HepG2 (cell line): Measurements from ENCODE around the gene BRS3.

Experiments used
- ATF7 ChIP-seq, 2 experiments: fragments of 450-650 bp in 1 of 2; sonication (generic) in 1 of 2; formaldehyde crosslinking in 1 of 2; IDR thresholded peaks; 2 replicates each; pipeline versions ENCODE4 v1.4.0 to v1.6.1; 2016 to 2020; ENCODE audit warnings: antibody characterized with exemption in 1 of 2, mild to moderate bottlenecking in 1 of 2, missing genetic modification reagents in 1 of 2
- CREB1 ChIP-seq, 2 experiments: fragments of 450-650 bp in 1 of 2; IDR thresholded peaks; 2 replicates each; pipeline ENCODE4 v1.6.1; 2016 to 2017; ENCODE audit warnings: control low read depth in 1 of 2, mild to moderate bottlenecking in 1 of 2, missing compliant biosample characterization in 1 of 2, missing genetic modification characterization in 1 of 2
- EP300 ChIP-seq, 3 experiments: sonication (generic) in 1 of 3; formaldehyde crosslinking in 1 of 3; IDR thresholded peaks; 2 replicates each; pipeline versions ENCODE4 v1.5.1 to v1.6.1; 2011 to 2020; ENCODE audit warnings: low read depth in 2 of 3, low read length in 2 of 3, borderline replicate concordance in 1 of 3, improper control_type of control experiment in 1 of 3, mild to moderate bottlenecking in 1 of 3, missing genetic modification reagents in 1 of 3, moderate library complexity in 1 of 3
- KLF11 ChIP-seq: IDR thresholded peaks from 2 replicates; pipeline ENCODE4 v1.6.1; 2016; ENCODE audit warnings: missing compliant biosample characterization
- ZFYVE20 ChIP-seq: sonication (generic); formaldehyde crosslinking; IDR thresholded peaks from 2 replicates; pipeline ENCODE4 v1.8.0; 2023; ENCODE audit warnings: low read depth, mild to moderate bottlenecking, moderate library complexity, missing genetic modification reagents, borderline replicate concordance
- ZMYM4 ChIP-seq: sonication (generic); formaldehyde crosslinking; IDR thresholded peaks from 2 replicates; pipeline ENCODE4 v1.8.1; 2023; ENCODE audit warnings: mild to moderate bottlenecking, missing genetic modification reagents
- ZNF382 ChIP-seq: sonication (generic); formaldehyde crosslinking; IDR thresholded peaks from 2 replicates; pipeline ENCODE4 v1.5.0; 2020; ENCODE audit warnings: missing genetic modification reagents, mild to moderate bottlenecking, borderline replicate concordance
- ZNF570 ChIP-seq: sonication (generic); formaldehyde crosslinking; IDR thresholded peaks from 2 replicates; pipeline ENCODE4 v1.4.0; 2020; ENCODE audit warnings: mild to moderate bottlenecking, missing genetic modification reagents, borderline replicate concordance
- TF ChIP-seq, protein P1 (sequence below): sonication (generic); formaldehyde crosslinking; IDR thresholded peaks from 2 replicates; pipeline ENCODE4 v1.5.0; 2020; ENCODE audit warnings: mild to moderate bottlenecking, missing genetic modification reagents, borderline replicate concordance
- TF ChIP-seq, protein P2 (sequence below): sonication (generic); formaldehyde crosslinking; IDR thresholded peaks from 2 replicates; pipeline ENCODE4 v1.5.0; 2020; ENCODE audit warnings: mild to moderate bottlenecking, missing genetic modification reagents, moderate library complexity
- TF ChIP-seq, protein P3 (sequence below): sonication (generic); formaldehyde crosslinking; IDR thresholded peaks from 2 replicates; pipeline ENCODE4 v1.5.0; 2020; ENCODE audit warnings: mild to moderate bottlenecking, missing genetic modification reagents
- TF ChIP-seq, protein P4 (sequence below): sonication (generic); formaldehyde crosslinking; IDR thresholded peaks from 2 replicates; pipeline ENCODE4 v1.5.1; 2020; ENCODE audit warnings: mild to moderate bottlenecking, moderate library complexity, missing genetic modification reagents

DNA sequence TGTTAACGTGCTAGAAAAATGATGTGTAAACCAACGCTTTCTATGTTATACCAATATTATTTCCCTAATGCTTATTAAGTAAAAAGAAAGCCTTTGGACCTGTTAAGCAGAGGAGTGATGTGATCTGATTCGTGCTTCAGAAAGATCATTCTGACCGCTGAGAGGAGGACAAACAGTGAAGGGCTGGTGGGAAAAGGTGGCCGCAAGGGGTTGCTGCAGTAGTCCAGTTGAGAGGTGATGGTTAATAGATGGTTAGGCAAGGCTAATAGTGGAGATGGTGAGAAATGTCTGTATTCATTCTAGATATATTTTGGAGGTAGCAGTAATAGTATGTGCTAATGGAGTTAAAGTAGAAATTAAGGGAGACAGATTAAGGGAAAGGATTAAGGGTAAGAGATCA, 31.3 kb downstream of the BRS3 start:
- TF ChIP-seq, protein P1, sequence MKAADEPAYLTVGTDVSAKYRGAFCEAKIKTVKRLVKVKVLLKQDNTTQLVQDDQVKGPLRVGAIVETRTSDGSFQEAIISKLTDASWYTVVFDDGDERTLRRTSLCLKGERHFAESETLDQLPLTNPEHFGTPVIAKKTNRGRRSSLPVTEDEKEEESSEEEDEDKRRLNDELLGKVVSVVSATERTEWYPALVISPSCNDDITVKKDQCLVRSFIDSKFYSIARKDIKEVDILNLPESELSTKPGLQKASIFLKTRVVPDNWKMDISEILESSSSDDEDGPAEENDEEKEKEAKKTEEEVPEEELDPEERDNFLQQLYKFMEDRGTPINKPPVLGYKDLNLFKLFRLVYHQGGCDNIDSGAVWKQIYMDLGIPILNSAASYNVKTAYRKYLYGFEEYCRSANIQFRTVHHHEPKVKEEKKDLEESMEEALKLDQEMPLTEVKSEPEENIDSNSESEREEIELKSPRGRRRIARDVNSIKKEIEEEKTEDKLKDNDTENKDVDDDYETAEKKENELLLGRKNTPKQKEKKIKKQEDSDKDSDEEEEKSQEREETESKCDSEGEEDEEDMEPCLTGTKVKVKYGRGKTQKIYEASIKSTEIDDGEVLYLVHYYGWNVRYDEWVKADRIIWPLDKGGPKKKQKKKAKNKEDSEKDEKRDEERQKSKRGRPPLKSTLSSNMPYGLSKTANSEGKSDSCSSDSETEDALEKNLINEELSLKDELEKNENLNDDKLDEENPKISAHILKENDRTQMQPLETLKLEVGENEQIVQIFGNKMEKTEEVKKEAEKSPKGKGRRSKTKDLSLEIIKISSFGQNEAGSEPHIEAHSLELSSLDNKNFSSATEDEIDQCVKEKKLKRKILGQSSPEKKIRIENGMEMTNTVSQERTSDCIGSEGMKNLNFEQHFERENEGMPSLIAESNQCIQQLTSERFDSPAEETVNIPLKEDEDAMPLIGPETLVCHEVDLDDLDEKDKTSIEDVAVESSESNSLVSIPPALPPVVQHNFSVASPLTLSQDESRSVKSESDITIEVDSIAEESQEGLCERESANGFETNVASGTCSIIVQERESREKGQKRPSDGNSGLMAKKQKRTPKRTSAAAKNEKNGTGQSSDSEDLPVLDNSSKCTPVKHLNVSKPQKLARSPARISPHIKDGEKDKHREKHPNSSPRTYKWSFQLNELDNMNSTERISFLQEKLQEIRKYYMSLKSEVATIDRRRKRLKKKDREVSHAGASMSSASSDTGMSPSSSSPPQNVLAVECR, result no peak
- TF ChIP-seq ZMYM4 (CRISPR knock-in tag) (no peak), ZFYVE20 (CRISPR knock-in tag) (no peak), EP300 (IDR thresholded peaks at IDR 0.05; ENCODE audit: low read depth in 2 of 2, low read length in 2 of 2) (no peak), EP300 (CRISPR knock-in tag; IDR thresholded peaks at IDR 0.05; ENCODE audit: borderline replicate concordance) (no peak), ZNF382 (CRISPR knock-in tag) (no peak), ATF7 (IDR thresholded peaks at IDR 0.05) (no peak), ATF7 (CRISPR knock-in tag; IDR thresholded peaks at IDR 0.05) (no peak), KLF11 (CRISPR knock-in tag) (no peak), ZNF570 (CRISPR knock-in tag) (no peak), CREB1 (IDR thresholded peaks at IDR 0.05) (no peak), CREB1 (CRISPR knock-in tag; IDR thresholded peaks at IDR 0.05) (no peak)
- TF ChIP-seq, protein P2, sequence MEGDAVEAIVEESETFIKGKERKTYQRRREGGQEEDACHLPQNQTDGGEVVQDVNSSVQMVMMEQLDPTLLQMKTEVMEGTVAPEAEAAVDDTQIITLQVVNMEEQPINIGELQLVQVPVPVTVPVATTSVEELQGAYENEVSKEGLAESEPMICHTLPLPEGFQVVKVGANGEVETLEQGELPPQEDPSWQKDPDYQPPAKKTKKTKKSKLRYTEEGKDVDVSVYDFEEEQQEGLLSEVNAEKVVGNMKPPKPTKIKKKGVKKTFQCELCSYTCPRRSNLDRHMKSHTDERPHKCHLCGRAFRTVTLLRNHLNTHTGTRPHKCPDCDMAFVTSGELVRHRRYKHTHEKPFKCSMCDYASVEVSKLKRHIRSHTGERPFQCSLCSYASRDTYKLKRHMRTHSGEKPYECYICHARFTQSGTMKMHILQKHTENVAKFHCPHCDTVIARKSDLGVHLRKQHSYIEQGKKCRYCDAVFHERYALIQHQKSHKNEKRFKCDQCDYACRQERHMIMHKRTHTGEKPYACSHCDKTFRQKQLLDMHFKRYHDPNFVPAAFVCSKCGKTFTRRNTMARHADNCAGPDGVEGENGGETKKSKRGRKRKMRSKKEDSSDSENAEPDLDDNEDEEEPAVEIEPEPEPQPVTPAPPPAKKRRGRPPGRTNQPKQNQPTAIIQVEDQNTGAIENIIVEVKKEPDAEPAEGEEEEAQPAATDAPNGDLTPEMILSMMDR (CRISPR knock-in tag), result no peak
- TF ChIP-seq, protein P3, sequence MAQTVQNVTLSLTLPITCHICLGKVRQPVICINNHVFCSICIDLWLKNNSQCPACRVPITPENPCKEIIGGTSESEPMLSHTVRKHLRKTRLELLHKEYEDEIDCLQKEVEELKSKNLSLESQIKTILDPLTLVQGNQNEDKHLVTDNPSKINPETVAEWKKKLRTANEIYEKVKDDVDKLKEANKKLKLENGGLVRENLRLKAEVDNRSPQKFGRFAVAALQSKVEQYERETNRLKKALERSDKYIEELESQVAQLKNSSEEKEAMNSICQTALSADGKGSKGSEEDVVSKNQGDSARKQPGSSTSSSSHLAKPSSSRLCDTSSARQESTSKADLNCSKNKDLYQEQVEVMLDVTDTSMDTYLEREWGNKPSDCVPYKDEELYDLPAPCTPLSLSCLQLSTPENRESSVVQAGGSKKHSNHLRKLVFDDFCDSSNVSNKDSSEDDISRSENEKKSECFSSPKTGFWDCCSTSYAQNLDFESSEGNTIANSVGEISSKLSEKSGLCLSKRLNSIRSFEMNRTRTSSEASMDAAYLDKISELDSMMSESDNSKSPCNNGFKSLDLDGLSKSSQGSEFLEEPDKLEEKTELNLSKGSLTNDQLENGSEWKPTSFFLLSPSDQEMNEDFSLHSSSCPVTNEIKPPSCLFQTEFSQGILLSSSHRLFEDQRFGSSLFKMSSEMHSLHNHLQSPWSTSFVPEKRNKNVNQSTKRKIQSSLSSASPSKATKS (CRISPR knock-in tag), result no peak
- TF ChIP-seq, protein P4, sequence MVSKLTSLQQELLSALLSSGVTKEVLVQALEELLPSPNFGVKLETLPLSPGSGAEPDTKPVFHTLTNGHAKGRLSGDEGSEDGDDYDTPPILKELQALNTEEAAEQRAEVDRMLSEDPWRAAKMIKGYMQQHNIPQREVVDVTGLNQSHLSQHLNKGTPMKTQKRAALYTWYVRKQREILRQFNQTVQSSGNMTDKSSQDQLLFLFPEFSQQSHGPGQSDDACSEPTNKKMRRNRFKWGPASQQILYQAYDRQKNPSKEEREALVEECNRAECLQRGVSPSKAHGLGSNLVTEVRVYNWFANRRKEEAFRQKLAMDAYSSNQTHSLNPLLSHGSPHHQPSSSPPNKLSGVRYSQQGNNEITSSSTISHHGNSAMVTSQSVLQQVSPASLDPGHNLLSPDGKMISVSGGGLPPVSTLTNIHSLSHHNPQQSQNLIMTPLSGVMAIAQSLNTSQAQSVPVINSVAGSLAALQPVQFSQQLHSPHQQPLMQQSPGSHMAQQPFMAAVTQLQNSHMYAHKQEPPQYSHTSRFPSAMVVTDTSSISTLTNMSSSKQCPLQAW (CRISPR knock-in tag), result no peak
